MG63 (cell line): ENCODE data around the gene CDC123. TPM values are rescaled to one million over a fixed set of nuclear protein-coding genes. Genes with fewer than 3 reads are reported as not detected.
"Not testable (repeated sequence)": the region's sequence is repeated elsewhere in the genome, so short reads cannot be mapped to it uniquely, and the experiment has no call there.

Experiments used
- DNase-seq: peaks from one replicate; pipeline ENCODE4 v3.0.0-alpha.2; 2020
- H3K27me3 ChIP-seq: fragments of 250-450 bp; sonication (Bioruptor Pico); 2 replicates; pipeline ENCODE4 v1.5.1; 2020; ENCODE audit warnings: mild to moderate bottlenecking, moderate library complexity
- H3K36me3 ChIP-seq: fragments of 250-450 bp; sonication (Bioruptor Pico); 2 replicates; pipeline ENCODE4 v1.5.1; 2020; ENCODE audit warnings: mild to moderate bottlenecking, moderate library complexity
- H3K4me3 ChIP-seq: fragments of 250-450 bp; sonication (Bioruptor Pico); 2 replicates; pipeline ENCODE4 v1.5.1; 2020; ENCODE audit warnings: mild to moderate bottlenecking, moderate library complexity
- H3K9me3 ChIP-seq: fragments of 250-450 bp; sonication (Bioruptor Pico); 2 replicates; pipeline ENCODE4 v1.5.1; 2020; ENCODE audit warnings: mild to moderate bottlenecking, moderate library complexity
- total RNA-seq: library from RNA; depleted of rRNA; stranded (reverse); fragments of >200 nt; shearing (Covaris generic); gene quantifications from 2 replicates; pipeline ENCODE4 v1.2.3, GENCODE V29; 2014; ENCODE audit warnings: low replicate concordance; rRNA removed

CDC123 gene
- total RNA-seq, result 201 and 294 TPM in 2 replicates

- DNase-seq, result peak; percentile 90
- H3K27me3 ChIP-seq, result no peaks in the 10 kb centered on the region
- no peaks in the 10 kb centered on the region for H3K9me3 ChIP-seq
- peak within 1 kb of the TSS; percentile 87 for H3K4me3 ChIP-seq
- H3K36me3 ChIP-seq, result peaks cover 30% of the 10 kb centered on the region
Measured at GRCh38 chr10:12195603-12196506, at the start of gene CDC123, which contains the start of gene NUDT5. TSS of gene CDC123 (plus strand) at chr10:12196188. CDS start at chr10:12196246, 58 bp downstream. TSS of gene NUDT5 (minus strand) at chr10:12195891. CDS start at chr10:12186291, 9,600 bp downstream.

- no peak for DNase-seq
- no peaks in the 10 kb centered on the region for H3K9me3 ChIP-seq
- no peak overlapping the region for H3K4me3 ChIP-seq
- H3K27me3 ChIP-seq, result no peaks in the 10 kb centered on the region
- peaks cover 11% of the 10 kb centered on the region for H3K36me3 ChIP-seq
Measured at GRCh38 chr10:12150163-12150562, 45.8 kb upstream of the CDC123 start.

- Histone ChIP-seq H3K9me3 (no peaks in the 10 kb centered on the region), H3K27me3 (no peaks in the 10 kb centered on the region), H3K4me3 (no peak overlapping the region), H3K36me3 (peaks cover 15% of the 10 kb centered on the region)
- no peak for DNase-seq
Measured at GRCh38 chr10:12154516-12154915, 41.5 kb upstream of the CDC123 start.

GRCh38 chr10:12156367-12157123 is 39.4 kb upstream of the CDC123 start:
- DNase-seq, result no peak
- Histone ChIP-seq H3K36me3 (peaks cover 15% of the 10 kb centered on the region), H3K9me3 (no peaks in the 10 kb centered on the region), H3K4me3 (no peak overlapping the region), H3K27me3 (no peaks in the 10 kb centered on the region)

GRCh38 chr10:12158111-12158510 is 37.9 kb upstream of the CDC123 start:
- no peak for DNase-seq
- H3K36me3 ChIP-seq, result peaks cover 20% of the 10 kb centered on the region
- H3K4me3 ChIP-seq, result no peak overlapping the region
- H3K9me3 ChIP-seq, result no peaks in the 10 kb centered on the region
- no peaks in the 10 kb centered on the region for H3K27me3 ChIP-seq

GRCh38 chr10:12160664-12161063 is 35.3 kb upstream of the CDC123 start:
- no peaks in the 10 kb centered on the region for H3K9me3 ChIP-seq
- DNase-seq, result no peak
- peaks cover 18% of the 10 kb centered on the region for H3K36me3 ChIP-seq
- H3K27me3 ChIP-seq, result no peaks in the 10 kb centered on the region
- no peak overlapping the region for H3K4me3 ChIP-seq

- H3K4me3 ChIP-seq, result no peak overlapping the region
- peaks cover 30% of the 10 kb centered on the region for H3K36me3 ChIP-seq
Measured at GRCh38 chr10:12162927-12163326, 33.1 kb upstream of the CDC123 start.

GRCh38 chr10:12164085-12164484 is 31.9 kb upstream of the CDC123 start:
- Histone ChIP-seq H3K9me3 (no peaks in the 10 kb centered on the region), H3K27me3 (no peaks in the 10 kb centered on the region), H3K36me3 (peaks cover 31% of the 10 kb centered on the region), H3K4me3 (no peak overlapping the region)
- no peak for DNase-seq

More at GRCh38 chr10:12162927-12163326, 33.1 kb upstream of the CDC123 start:
- H3K9me3 ChIP-seq, result no peaks in the 10 kb centered on the region
- no peak for DNase-seq
- H3K27me3 ChIP-seq, result no peaks in the 10 kb centered on the region

GRCh38 chr10:12165036-12165435 is 31.0 kb upstream of the CDC123 start:
- Histone ChIP-seq H3K27me3 (no peaks in the 10 kb centered on the region), H3K9me3 (no peaks in the 10 kb centered on the region), H3K36me3 (peaks cover 33% of the 10 kb centered on the region), H3K4me3 (no peak overlapping the region)
- no peak for DNase-seq

- Histone ChIP-seq H3K27me3 (no peaks in the 10 kb centered on the region), H3K9me3 (no peaks in the 10 kb centered on the region), H3K36me3 (peaks cover 44% of the 10 kb centered on the region), H3K4me3 (no peak overlapping the region)
- DNase-seq, result no peak
Measured at GRCh38 chr10:12165999-12166775, 29.8 kb upstream of the CDC123 start.

GRCh38 chr10:12171512-12171911 is 24.5 kb upstream of the CDC123 start:
- peaks cover 58% of the 10 kb centered on the region for H3K36me3 ChIP-seq
- not testable (repeated sequence) for H3K4me3 ChIP-seq, H3K9me3 ChIP-seq, DNase-seq, H3K27me3 ChIP-seq

GRCh38 chr10:12177642-12178041 is 18.3 kb upstream of the CDC123 start:
- H3K27me3 ChIP-seq, result no peaks in the 10 kb centered on the region
- peak; percentile 45 for DNase-seq
- peaks cover 68% of the 10 kb centered on the region for H3K36me3 ChIP-seq

GRCh38 chr10:12179606-12180170 is 16.3 kb upstream of the CDC123 start:
- Histone ChIP-seq H3K4me3 (no peak overlapping the region), H3K9me3 (no peaks in the 10 kb centered on the region), H3K36me3 (peaks cover 64% of the 10 kb centered on the region), H3K27me3 (no peaks in the 10 kb centered on the region)
- DNase-seq, result no peak

More at GRCh38 chr10:12177642-12178041, 18.3 kb upstream of the CDC123 start:
- no peaks in the 10 kb centered on the region for H3K9me3 ChIP-seq
- no peak overlapping the region for H3K4me3 ChIP-seq

GRCh38 chr10:12180221-12180974 is 15.6 kb upstream of the CDC123 start:
- Histone ChIP-seq H3K9me3 (no peaks in the 10 kb centered on the region), H3K4me3 (no peak overlapping the region), H3K27me3 (no peaks in the 10 kb centered on the region), H3K36me3 (peaks cover 68% of the 10 kb centered on the region)
- DNase-seq, result no peak

GRCh38 chr10:12181065-12181775 is 14.8 kb upstream of the CDC123 start:
- Histone ChIP-seq H3K36me3 (peaks cover 74% of the 10 kb centered on the region), H3K27me3 (no peaks in the 10 kb centered on the region), H3K9me3 (no peaks in the 10 kb centered on the region), H3K4me3 (no peak overlapping the region)
- DNase-seq, result no peak
